ENCODE data around the gene COL4A2. TPM values are rescaled to one million over a fixed set of nuclear protein-coding genes. Genes with fewer than 3 reads are reported as not detected.
A peak's percentile ranks its signal among the peaks of the same experiment; 100 is the strongest.

COL4A2 gene
- polyA plus RNA-seq, 1 experiment, result 886 TPM

DNA sequence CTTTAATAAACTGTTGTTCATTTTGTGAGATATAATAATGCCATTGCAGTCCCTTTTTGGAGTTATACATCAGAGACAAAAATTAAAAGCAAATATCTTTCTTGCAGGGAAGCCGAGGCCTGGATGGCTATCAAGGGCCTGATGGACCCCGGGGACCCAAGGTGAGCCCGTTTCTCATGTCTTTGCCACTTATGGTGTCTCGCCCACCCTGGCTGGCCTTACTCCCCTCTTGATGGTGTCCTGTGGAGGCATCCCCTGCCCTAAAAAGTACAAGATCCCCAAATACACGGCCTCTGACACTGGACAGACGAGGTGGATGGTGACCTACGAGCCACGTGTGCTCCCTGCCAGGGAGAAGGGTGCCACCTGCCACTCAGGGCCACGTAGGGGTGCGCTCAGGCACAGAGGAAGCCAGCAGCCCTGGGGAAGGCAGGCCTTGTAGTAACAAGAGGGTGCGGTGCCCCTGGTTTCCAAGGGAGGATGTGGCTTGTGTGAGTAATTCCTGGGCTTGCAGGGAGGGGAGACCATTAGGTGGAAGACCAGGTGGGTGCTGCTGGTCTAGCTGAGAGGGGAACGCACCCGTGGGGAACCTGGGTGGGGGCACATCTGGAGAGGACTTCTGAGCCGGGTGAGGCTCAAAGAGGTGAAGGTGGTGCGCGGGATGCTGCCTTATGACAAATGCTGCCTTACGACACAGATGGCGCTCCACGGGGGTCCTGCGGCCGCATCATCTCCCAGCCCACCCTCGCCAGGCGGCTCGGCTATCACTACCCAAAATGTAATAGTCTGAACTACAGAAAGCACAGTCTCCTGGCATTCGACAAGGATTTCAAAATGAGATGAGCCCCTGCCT is 138.9 kb downstream of the COL4A2 start:
- ChIA-PET POLR2A (no interaction called here), CTCF (no interaction called here)
- no peak overlapping the region for H3K4me3 ChIP-seq (ENCODE audit: low read depth, low read length)
- DNase-seq (ENCODE audit: low read depth), result no peak
- H3K36me3 ChIP-seq (ENCODE audit: control insufficient read depth, insufficient read depth, low read length), result peaks cover 11% of the 10 kb centered on the region
- TF ChIP-seq, protein P1, sequence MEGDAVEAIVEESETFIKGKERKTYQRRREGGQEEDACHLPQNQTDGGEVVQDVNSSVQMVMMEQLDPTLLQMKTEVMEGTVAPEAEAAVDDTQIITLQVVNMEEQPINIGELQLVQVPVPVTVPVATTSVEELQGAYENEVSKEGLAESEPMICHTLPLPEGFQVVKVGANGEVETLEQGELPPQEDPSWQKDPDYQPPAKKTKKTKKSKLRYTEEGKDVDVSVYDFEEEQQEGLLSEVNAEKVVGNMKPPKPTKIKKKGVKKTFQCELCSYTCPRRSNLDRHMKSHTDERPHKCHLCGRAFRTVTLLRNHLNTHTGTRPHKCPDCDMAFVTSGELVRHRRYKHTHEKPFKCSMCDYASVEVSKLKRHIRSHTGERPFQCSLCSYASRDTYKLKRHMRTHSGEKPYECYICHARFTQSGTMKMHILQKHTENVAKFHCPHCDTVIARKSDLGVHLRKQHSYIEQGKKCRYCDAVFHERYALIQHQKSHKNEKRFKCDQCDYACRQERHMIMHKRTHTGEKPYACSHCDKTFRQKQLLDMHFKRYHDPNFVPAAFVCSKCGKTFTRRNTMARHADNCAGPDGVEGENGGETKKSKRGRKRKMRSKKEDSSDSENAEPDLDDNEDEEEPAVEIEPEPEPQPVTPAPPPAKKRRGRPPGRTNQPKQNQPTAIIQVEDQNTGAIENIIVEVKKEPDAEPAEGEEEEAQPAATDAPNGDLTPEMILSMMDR (IDR thresholded peaks at IDR 0.05; ENCODE audit: insufficient read depth, low read depth, low read length), result no peak
- no peaks in the 10 kb centered on the region for H3K27me3 ChIP-seq (ENCODE audit: control insufficient read depth, insufficient read depth, low read length)

GRCh38 chr13:110446575-110446890 is 139.4 kb downstream of the COL4A2 start:
- CTCF ChIA-PET, result no interaction called here

DNA sequence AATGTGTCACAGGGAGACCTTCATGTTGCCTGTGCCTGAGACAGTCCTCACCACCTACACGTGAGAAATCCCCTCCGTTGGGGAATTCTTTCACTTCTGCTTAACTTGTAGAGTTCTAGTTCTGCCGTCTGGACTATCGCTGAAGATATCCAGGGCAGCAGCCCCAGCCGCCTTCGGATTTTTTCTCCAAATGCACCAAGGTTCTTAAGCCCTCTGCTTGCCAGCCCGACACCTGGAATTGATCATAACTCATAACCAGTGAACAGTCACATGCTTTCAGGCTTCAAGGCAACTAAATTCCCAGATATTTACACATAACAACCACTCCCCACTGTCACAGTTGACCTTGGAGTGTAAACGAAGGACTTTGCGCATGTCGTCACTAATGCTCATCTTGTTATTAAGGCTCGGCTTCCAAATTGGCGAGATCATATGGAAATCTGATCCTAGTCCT is 140.0 kb downstream of the COL4A2 start:
- POLR2A ChIA-PET, result no interaction called here
- CTCF ChIA-PET, result no interaction called here
- H3K27me3 ChIP-seq (ENCODE audit: control insufficient read depth, insufficient read depth, low read length), result no peaks in the 10 kb centered on the region
- peaks cover 12% of the 10 kb centered on the region for H3K36me3 ChIP-seq (ENCODE audit: control insufficient read depth, insufficient read depth, low read length)
- TF ChIP-seq, protein P1 (IDR thresholded peaks at IDR 0.05; ENCODE audit: insufficient read depth, low read depth, low read length), result no peak
- no peak for DNase-seq (ENCODE audit: low read depth)
- no peak overlapping the region for H3K4me3 ChIP-seq (ENCODE audit: low read depth, low read length)

More at GRCh38 chr13:110446575-110446890, 139.4 kb downstream of the COL4A2 start:
- DNase-seq (ENCODE audit: low read depth), result no peak
- TF ChIP-seq, protein P1 (IDR thresholded peaks at IDR 0.05; ENCODE audit: insufficient read depth, low read depth, low read length), result no peak
- POLR2A ChIA-PET, result no interaction called here
- Histone ChIP-seq H3K4me3 (ENCODE audit: low read depth, low read length) (no peak overlapping the region), H3K27me3 (ENCODE audit: control insufficient read depth, insufficient read depth, low read length) (no peaks in the 10 kb centered on the region), H3K36me3 (ENCODE audit: control insufficient read depth, insufficient read depth, low read length) (peaks cover 11% of the 10 kb centered on the region)

- no peak overlapping the region for H3K4me3 ChIP-seq (ENCODE audit: low read depth, low read length)
- ChIA-PET CTCF (no interaction called here), POLR2A (no interaction called here)
- TF ChIP-seq, protein P1 (IDR thresholded peaks at IDR 0.05; ENCODE audit: insufficient read depth, low read depth, low read length), result no peak
- H3K36me3 ChIP-seq (ENCODE audit: control insufficient read depth, insufficient read depth, low read length), result peaks cover 10% of the 10 kb centered on the region
- DNase-seq (ENCODE audit: low read depth), result no peak
- H3K27me3 ChIP-seq (ENCODE audit: control insufficient read depth, insufficient read depth, low read length), result no peaks in the 10 kb centered on the region
These were observed 140.7 kb downstream of the COL4A2 start for GRCh38 chr13:110447801-110448200.

DNA sequence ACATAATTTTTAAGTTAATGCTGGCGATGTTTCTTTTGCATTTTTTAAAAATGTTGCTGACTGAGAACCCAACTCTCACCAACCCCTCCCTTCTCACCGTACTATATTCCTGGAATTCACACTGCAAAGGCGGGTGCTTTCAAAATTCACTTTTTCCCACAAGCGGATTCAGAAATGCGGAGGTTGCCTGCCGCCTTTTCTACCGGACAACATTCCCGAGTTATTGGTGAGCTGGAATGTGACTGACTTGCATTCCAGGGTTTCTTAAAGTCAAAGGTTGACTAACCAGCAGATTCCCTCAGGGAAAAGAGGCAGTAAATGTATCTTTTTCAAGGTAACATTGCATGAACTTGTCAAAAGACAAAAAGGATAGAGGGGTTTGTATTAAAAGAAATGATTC is 141.1 kb downstream of the COL4A2 start:
- TF ChIP-seq, protein P1 (IDR thresholded peaks at IDR 0.05; ENCODE audit: insufficient read depth, low read depth, low read length), result no peak
- ChIA-PET CTCF (no interaction called here), POLR2A (no interaction called here)
- Histone ChIP-seq H3K36me3 (ENCODE audit: control insufficient read depth, insufficient read depth, low read length) (peaks cover 10% of the 10 kb centered on the region), H3K27me3 (ENCODE audit: control insufficient read depth, insufficient read depth, low read length) (no peaks in the 10 kb centered on the region), H3K4me3 (ENCODE audit: low read depth, low read length) (no peak overlapping the region)
- DNase-seq (ENCODE audit: low read depth), result peak; percentile 68
